NCI-H1436 treated with DMSO at 0.1 percent for 48 hours (cell line): Measurements from ENCODE around the gene KLHL42.
A peak's percentile ranks its signal among the peaks of the same experiment; 100 is the strongest.
"Not testable (repeated sequence)": the region's sequence is repeated elsewhere in the genome, so short reads cannot be mapped to it uniquely, and the experiment has no call there.

Experiments used
- DNase-seq: peaks from one replicate; lab custom pipeline; 2025; lab: John Stamatoyannopoulos, UW

KLHL42 gene, protein sequence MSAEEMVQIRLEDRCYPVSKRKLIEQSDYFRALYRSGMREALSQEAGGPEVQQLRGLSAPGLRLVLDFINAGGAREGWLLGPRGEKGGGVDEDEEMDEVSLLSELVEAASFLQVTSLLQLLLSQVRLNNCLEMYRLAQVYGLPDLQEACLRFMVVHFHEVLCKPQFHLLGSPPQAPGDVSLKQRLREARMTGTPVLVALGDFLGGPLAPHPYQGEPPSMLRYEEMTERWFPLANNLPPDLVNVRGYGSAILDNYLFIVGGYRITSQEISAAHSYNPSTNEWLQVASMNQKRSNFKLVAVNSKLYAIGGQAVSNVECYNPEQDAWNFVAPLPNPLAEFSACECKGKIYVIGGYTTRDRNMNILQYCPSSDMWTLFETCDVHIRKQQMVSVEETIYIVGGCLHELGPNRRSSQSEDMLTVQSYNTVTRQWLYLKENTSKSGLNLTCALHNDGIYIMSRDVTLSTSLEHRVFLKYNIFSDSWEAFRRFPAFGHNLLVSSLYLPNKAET

DNA sequence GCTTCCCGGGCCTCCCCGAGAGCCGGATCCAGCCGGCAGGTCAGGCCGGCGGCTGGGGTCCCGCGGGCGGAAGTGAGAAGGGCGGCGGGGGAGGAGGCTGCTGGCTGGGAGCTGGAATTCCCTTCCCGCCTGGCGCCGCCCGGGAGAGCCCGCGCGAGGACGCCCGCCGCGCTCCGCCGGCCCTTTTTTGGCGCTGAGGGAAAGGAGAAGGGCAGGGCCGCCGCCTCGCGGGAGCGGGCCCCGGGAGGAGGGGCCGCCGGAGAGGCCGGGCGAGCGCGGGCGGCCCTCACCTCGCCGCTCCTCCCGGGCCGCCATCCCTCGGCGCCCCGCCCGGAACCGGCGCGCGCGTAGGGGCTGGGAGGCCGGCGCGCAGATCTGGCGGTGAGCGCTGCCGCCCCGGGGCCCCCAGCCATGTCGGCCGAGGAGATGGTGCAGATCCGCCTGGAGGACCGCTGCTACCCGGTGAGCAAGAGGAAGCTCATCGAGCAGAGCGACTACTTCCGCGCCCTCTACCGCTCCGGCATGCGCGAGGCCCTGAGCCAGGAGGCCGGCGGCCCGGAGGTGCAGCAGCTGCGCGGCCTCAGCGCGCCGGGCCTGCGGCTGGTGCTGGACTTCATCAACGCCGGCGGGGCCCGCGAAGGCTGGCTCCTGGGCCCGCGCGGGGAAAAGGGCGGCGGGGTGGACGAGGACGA, at the start of gene KLHL42, which contains the start of gene MANSC4:
TSS of gene KLHL42 (plus strand) at position 314 of the 692 bp plus-strand sequence. CDS start at position 412, 98 bp downstream.
TSS of gene MANSC4 (minus strand) at position 317 of the 692 bp plus-strand sequence. CDS start 8,960 bp downstream, outside the sequence.
- DNase-seq: no peak

DNA sequence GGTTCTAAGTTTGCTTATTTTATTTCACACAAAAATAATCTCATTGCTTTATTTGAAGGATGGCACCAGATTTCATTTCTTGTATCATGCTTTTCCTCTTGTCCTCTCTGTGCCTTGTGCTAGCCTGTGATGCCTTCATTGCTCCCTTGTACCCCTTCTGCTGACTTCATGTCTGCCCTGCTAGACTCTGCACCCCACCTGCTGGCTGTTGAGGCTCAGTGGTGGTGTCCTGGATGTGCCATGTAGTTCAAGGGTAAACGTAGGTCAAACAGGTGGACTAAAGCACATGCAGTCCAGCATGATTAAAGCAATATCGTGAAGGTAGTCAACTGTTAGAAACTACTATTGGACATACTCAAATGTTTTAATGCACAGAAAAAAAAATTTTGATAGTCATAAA, 47.8 kb upstream of the KLHL42 start:
- DNase-seq: no peak

DNA sequence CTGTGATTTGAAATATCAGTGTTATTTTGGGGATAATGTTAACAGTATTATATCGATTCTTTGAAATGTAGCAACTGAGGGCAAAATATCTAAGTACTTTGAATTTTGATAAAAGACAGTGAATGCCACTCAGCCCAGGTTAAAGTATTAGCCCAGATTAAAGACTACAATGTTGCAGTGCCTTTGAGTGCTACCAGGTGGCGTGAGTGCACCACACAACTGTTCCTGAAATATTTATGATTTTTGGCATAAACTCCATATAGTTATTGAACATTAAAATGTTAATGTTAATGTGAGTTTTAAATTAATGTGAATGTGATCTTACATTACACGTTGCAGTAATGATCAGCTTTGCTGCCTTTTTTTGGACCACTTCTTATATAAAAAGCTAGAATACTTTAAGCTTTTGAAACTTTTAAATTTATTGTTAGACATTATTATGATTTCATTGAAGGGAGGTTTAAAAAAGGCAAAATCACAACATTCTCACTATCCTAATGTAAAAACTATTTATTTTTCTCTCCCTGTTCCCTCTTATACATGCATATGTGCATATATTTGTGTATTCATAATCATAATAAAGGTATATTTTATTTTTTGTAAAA, 46.9 kb upstream of the KLHL42 start:
- no peak for DNase-seq

DNA sequence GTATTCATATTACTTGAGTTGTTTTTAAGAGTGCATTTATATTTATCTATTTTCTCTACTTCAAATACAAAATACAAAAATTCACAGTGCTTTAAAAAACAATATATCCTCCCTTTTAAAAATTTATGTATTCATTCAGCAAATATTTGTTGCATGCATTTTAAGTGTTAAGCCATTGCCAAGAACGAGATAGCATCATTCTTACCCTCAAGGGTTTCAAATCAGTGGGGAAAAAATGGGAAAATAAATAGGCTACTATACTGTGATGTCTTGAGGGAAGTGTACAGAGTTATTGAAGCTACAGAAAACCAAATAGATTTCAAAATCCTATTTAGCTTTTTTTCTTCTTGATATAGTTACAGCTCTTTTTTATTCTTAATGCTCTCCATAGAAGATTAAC, 46.2 kb upstream of the KLHL42 start:
- no peak for DNase-seq

DNA sequence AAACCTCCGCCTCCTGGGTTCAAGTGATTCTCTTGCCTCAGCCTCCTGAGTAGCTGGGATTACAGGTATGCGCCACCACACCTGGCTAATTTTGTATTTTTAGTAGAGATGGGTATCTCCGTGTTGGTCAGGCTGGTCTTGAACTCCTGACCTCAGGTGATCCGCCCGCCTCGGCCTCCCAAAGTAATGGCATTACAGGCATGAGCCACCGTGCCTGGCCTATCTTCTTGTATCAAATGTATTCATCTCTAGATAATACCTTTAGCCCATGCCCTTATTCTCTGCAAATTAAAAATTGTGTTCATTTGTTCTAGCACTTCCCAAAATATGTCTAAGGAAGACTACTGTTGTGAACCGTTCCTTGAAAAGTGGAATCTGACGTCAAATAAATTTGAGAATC, 45.7 kb upstream of the KLHL42 start:
- DNase-seq: not testable (repeated sequence)

DNA sequence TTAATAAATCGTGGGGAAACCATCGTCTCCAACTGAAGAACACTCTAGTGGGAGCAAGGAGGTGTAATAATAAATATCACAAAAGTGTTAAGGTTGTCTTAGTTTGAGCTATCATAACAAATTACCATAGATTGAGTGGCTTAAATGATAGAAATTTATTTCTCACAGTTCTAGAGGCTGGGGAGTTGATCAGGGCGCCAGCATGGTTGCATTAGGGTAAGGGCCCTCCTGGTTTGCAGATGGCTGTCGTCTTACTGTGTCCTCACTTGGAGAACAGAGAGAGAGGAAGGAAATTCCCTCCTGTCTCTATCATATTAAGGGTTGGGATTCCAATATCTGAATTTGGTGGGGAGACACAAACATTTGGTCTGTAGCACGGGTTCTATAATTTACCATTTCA, 36.4 kb upstream of the KLHL42 start:
- no peak for DNase-seq

DNA sequence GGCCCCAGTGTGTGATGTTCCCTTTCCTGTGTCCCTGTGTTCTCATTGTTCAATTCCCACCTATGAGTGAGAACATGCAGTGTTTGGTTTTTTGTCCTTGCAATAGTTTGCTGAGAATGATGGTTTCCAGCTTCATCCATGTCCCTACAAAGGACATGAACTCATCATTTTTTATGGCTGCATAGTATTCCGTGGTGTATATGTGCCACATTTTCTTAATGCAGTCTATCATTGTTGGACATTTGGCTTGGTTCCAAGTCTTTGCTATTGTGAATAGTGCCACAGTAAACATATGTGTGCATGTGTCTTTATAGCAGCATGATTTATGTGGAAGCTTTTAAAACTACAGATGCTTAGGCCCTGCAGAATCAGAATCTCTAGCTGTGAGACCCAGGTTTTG, 34.3 kb upstream of the KLHL42 start:
- DNase-seq: not testable (repeated sequence)

DNA sequence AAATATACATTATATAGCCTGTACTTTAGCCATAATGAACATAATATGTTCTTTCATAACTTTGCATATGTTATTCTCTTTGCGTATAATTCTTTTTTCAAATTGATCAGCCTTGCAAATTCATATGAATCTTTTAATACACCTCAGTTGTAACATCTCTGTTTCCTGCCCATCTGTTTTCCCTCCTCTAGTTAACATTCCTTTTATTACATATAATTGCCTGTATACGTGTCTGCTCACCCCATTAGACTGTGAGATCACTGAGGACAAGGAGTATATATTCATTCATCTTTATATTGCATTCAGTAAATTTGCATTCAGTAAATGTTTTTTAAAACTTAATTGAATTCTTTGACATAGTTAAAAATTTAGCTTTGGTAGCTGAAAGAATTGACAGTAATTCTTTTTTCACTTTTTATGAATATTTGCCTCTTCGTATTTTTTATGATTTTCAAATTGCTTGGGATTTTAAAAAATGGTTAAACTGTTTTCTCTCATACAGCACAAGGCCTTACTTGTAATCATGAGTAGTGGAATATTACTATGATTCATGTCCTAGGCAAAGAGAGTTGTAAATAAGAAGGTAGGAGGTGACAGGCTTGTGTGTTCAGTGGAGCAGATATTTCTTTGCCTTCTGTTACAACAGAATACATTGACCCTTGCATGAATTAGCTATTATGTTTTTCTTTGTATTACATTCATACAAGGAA, 32.8 kb upstream of the KLHL42 start:
- no peak for DNase-seq

DNA sequence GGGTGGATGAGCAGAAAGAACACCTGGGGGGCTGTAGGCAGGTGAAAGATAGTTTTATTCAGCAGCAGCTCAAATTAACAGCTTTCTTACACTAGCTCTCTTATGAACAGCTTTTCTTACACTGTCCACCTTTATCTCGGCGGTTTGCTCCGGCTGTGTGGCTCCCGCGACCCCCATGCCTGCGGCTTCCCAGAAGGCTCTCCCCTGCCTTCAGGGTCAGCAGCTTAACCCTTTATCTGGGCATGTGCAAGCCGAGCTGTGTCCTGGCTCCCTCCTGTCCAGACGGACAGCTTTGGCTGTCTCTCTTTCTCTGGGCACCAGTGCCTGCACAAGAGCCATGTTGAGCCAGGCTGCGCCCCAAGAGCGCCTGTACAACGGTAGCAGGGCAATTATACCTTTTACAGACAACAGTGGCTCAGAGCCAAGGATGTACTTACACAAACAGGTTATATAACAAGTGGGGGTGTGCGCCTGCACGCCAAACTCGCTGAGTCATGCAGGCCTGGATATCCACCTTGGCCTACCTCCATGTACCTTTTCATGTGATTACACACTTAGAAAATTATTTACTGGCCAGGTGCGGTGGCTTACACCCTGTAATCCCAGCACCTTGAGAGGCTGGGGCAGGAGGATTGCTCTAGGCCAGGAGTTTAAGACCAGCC, 28.5 kb upstream of the KLHL42 start:
- peak; percentile 74 for DNase-seq

DNA sequence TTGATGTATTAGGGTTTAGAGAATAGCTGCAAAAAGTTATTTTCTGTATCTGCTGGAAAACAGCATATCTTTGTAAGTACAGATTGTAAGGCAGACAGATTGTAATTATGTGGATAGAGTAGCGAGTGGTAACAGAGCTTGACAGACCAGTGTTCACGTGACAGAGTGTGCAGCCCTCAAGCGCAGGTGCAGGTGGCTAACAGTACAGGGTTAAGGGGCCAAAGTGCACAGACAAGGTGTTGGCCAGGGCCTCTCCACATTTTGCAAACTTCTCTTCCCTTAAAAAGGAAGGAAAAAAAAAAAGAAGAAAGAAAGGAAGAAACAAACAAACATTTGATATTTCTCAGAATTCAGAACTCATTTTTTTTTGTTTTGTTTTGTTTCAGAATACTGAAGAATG, 25.2 kb upstream of the KLHL42 start:
- DNase-seq: no peak

DNA sequence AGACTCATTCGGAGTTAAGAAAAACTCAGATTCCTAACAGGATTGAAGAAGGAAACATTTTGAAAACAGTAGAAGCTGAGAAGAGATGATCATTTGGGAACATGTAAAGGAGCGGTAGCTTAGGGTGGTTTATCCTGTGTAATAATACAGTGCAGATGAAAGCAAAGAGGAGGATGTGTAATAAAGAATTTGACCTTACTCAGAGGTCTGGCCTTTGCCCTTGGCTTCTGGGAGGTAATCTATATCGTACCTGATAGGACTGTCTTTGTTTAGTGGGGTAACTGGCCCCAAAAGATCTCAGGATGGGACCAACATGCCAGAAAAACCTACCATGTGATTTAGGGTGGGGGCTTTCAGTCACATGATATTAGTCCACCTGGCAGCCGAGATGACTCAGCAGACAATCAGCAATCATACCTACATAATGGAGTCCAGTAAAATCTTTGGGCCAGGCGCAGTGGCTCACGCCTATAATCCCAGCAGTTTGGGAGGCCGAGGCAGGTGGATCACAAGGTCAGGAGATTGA, 23.3 kb upstream of the KLHL42 start:
- DNase-seq: no peak

DNA sequence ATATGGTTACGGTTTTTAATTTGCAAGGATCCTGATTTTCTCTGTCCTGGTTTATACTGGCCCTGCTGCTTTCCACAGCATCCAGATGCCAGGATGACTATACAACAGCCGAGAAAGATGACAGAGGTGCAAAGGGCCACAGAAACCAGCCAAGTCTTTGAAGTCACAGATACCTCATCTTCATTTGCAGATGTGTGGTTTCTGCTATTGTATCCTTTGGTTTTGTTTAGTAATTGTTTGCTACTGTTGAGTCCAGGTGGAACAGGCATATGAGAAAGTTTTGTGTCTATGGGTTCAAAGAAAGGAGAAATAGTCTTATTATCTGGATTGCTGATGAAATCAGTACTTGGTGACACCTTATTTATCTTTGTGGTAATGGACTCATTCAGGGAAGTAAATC, 17.3 kb upstream of the KLHL42 start:
- DNase-seq: no peak

DNA sequence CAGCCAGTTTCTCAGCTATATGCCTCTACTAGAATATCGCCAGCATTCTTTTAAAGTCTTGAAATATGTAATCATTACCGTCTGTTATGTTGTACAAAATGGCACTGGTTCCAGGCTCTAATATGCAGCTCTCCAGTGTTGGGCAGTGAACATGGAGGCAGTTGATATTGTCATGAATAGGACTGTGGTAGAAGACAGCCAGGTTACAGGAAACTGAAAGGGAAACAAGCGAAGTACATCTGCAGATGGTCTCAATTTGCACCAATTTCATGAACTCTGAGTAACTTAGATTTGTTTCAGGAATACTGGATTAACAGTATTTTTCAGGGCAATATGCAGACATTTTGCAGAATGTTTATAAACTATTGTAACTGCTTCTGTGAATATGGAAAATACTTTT, 13.4 kb upstream of the KLHL42 start:
- DNase-seq: no peak

DNA sequence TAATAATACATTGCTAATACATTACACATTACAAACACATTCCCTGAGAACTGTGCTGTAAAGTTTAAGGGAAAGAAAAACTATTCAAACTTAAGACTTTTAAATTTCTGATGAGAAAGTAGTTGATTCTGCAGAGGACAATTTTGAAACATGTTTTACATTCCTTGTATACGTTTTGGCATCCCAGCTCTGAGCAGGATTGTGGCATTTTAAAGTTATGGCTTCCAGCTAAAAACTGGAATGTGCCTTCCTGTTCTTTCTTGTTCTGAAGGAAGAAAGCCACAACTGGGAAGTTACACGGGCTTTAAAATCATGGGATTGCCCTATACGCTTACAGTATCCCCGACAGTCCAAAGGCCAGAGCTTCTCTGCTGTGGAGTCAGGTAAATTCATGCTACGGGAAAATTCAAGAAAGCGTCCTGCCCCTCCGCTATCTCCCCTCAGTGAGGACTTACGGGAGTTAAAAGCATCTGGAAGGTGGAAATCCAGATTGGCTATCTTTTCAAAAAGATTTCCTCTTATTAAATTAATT, 10.8 kb upstream of the KLHL42 start:
- no peak for DNase-seq

DNA sequence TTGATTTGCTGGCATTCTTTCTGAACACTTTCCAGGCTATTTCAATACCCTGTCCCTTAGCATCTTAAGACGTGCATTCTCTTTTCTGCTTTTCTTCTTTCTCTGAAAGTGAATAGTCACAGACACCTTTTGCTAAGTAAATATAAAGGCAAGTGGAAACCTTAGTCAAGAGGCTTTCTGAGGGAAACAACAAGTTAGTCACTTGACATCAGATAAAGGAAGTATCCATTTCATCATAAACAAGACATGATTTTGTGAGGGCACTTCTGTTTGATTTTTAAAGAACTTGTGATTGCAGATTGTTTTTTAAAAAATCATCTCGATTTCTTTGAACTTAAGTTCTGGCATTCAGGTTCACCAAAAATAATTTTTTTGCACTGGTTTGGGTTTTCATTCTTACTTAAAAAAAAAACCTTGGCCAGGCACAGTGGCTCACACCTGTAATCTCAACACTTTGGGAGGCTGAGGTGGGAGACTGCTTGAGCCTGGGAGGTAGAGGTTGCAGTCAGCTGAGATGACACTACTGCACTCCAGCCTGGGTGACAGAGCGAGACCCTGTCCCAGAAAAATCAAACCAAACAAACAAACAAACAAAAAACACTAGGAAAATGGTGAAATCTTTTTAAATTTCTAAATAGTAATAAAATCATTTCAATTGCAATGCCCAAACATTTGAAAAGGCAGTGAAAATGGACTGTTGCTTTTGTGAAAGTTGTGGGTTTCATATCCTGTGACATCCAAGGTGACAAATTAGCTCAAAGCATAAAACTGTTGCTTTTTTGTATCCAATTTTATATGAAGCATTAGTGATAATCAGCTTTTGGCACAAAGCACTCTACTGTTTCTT, 8.3 kb upstream of the KLHL42 start:
- no peak for DNase-seq

DNA sequence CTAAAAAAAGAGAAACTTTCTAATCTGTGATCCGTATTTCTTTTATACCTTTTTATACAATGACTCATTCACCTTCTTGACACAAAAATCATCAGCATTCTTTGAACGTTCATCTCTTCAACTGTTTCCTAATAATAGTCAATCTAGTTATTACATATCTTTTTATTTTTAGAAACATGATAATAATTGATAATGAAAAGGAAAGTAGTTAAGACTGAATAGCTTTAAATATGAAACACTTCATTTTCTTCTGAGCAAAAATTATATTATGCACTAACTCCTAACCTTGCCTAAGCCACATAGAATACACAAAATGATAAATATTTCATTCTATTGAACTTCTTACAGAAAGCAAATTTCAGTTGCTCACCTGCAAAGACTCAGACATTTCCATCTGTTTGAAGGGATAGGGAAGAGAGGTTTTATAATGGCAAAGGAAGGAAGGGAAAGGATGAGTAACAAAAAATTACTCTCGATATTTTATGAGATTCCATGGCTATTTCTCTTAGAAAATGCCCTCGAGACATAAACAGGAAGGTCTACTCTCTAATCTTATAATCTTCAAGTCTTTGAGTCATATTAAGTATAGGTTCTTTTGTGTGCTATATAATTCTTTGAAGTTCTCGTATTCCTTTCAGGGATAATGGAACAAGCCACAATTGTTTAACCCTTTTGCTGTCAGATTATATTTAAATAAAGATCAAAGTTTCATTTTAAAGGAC, 7.5 kb upstream of the KLHL42 start:
- DNase-seq: no peak

DNA sequence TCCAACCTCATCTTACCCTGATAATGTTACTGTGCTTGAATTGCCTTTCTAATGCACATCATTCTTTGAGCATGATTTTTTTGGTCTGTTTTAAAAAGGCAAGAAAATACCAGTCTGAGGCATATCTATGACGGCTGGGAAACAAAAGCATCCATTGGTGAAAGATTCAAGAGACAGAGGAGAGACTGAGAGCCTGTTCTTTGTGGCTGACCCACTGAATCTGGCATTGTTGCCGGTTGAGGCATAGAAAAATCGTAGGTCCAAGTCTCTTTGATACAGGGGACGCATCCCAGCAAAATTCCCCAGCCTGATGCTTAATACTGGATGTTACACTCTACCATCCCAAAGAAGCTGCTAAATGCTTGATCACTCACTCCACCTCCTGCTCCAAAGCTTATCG, 2.9 kb upstream of the KLHL42 start:
- DNase-seq: no peak

DNA sequence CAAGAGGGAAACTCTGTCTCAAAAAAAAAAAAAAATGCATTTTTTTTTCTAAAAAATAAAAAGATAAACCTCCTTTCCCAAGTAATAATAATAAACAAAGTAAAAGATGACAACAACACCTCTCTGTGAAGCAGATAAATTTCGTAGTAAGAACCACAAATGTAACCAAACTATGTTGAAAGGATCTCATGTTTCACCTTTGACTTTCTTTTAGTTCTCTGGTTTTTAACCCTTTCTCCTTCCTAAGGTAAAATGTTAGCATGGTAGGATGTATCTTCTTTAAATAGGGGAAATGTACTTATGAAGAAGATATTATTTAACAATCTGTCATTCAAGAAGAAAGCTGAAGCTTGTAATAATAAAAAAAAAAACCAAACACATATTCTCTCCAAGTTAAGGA, 1.8 kb upstream of the KLHL42 start:
- DNase-seq: no peak

DNA sequence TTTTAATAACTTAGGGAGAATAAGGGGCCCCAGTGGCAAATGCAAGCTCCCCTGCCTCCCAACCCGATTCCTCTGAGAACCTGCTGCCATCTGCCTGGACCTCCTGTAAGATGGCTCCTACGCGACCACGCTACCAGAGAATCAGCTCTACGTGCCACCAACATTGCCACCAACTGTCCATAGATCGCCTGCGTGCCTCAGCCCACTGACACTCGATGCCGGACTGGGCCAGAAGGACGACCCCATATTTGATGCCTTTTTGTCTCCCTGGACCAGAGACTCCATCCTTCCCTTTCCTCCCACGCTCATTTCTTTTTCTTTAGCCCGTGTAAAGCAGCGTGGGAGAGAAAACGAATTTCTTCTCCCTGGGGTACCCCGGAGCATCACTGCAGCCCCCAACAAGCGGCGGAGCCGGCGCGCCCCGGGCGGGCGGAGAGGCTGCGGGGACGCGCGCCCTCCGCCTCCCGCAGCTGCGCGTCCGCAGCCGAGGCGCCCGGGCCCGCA, 565 bp upstream of the KLHL42 start:
- no peak for DNase-seq
